Activated CD8-positive, alpha-beta memory T cell treated with anti-CD3 and anti-CD28 coated beads, Interleukin-2, amount 50 U/mL, for 24 hours (primary cell): ENCODE results near the gene PLAC9.

Source experiments
- DNase-seq: peaks from one replicate; pipeline ENCODE4 v3.0.0-alpha.2; 2020; ENCODE audit errors: extremely low read depth

PLAC9 gene

GRCh38 chr10:80184291-80184690, 51.8 kb downstream of the PLAC9 start:
- DNase-seq: no peak

GRCh38 chr10:80185578-80186299, 53.2 kb downstream of the PLAC9 start:
- DNase-seq: no peak

GRCh38 chr10:80186364-80187012, 54.0 kb downstream of the PLAC9 start:
- DNase-seq: no peak

DNA sequence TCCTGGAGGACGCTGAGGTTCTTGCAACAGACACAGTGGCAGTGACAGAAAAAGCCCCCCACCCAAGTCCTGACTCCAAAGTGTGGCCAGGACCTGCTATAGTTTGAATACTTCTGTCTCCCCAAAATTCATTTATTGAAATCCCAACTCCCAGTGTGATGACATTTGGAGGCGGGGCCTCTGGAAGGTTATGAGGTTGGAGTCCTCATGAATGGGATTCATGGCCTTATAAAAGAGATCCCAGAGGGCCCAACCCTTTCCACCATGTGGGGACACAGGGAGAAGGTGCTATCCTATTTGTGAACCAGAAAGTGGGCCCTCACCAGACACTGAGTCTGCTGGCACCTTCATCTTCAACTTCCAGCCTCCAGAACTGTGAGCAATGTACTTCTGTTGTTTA, 54.5 kb downstream of the PLAC9 start:
- no peak for DNase-seq

DNA sequence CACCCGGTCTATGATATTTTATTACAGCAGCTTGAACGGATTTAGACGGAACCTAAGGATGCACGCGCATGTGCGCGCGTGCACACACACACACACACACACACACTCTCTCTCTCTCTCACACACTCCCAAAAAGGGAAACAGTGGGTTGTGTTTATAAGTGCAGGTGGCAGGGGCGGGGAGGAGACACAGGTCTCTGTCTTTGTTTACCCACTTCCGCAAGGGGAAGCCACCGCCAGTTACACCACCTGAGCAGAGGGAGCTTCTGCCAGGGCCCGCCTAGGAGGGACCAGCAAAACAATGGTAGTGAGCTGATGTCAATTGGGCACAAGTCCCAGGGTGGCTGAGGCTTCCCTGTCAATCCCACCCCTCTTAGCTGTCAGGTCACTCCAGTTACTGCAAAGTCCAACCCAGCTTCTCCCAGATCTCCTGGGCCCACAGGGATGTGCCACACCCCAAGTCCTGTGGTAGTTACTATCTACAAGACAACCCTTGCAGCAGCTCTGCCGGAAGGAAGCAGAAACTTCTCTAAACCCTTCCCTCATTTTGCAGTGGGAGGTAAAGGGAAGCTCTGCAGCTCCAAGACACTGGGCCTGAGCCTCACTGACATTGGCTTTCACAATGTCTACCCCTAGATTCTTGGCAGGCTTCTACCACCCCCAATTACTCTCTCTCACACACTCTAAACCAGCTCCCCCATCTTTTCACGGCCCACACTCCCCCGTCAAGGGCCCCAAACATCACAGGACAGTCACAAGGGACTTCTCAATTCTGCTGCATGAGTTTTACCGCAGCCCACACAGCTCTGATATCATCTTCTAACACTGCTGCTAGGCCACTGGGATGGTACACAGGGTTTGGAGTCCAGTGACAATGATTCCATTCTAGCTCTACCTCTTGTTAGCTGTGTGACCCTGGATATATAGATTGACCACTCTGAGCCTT, 55.2 kb downstream of the PLAC9 start:
- DNase-seq: no peak

DNA sequence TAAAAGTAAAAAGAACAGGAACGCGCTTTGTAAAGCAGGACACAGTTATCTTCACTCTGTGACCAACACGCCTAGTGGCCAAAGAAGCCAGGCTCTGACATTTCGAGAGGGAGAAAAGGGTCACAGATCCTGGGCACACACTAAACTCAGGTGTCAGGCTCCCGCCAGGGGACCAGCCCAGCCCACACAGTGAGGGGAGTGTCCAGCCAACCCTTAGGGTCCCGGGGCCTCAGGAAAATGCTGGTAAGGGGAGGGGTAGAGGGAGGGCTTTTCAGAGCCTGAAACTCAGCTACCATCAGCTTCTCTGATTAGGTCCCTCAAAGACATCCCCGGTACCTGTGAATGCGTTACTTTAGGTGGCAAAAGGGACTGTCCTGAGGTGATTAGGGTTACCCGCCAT, 56.2 kb downstream of the PLAC9 start:
- DNase-seq: no peak

- no peak for DNase-seq
These were observed 59.2 kb downstream of the PLAC9 start for GRCh38 chr10:80191589-80192270.

DNA sequence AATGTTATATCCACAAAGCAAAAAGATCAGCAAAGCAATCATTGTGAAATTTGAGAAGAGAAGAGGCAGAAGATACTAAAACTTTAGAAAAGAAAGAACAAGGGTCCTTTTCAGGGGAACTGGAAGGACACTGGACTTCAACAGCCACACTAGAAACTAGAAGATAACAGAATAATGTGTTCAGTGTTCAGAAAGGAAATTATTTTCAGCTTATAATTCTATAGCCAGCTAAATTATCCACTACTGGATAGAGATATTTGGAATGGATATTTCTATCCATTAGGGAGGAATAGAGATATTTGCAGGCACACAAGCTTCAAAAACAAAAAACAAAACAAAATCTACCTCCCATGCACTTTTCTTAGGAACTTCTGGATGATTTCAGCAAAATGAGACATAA, 60.0 kb downstream of the PLAC9 start:
- DNase-seq: no peak

GRCh38 chr10:80194373-80195045, 62.0 kb downstream of the PLAC9 start:
- DNase-seq: no peak
